DND-41 (cell line): ENCODE data around the gene TBCD.

ENCODE experiments used
- ATAC-seq: fragments of 200-7000 bp; cut with Tn5 transposase; 3 replicates; pipeline ENCODE4 v1.9.1; 2021; ENCODE audit warnings: low read depth; ENCODE audit not compliant: insufficient read depth
- DNase-seq: peaks from one replicate; pipeline ENCODE4 v3.0.0-alpha.2; 2020
- H2AFZ ChIP-seq: 2 replicates; pipeline ENCODE4 v1.6.0; 2012; ENCODE audit warnings: low read depth, low read length
- H3K27ac ChIP-seq: 2 replicates; pipeline ENCODE4 v1.5.1; 2012; ENCODE audit warnings: low read length, inconsistent platforms
- H3K27me3 ChIP-seq: fragments of 200-600 bp; sonication (generic); 2 replicates; pipeline ENCODE4 v1.6.0; 2012; ENCODE audit warnings: low read length, mild to moderate bottlenecking, inconsistent platforms; ENCODE audit not compliant: insufficient read depth, poor library complexity
- H3K36me3 ChIP-seq: 2 replicates; pipeline ENCODE4 v1.5.1; 2012; ENCODE audit warnings: low read length, inconsistent platforms; ENCODE audit not compliant: insufficient read depth
- H3K4me1 ChIP-seq: 2 replicates; pipeline ENCODE4 v1.5.1; 2012; ENCODE audit warnings: mild to moderate bottlenecking, low read length; ENCODE audit not compliant: insufficient read depth
- H3K4me2 ChIP-seq: 2 replicates; pipeline ENCODE4 v1.6.0; 2012; ENCODE audit warnings: mild to moderate bottlenecking, moderate library complexity, low read length, inconsistent platforms; ENCODE audit not compliant: insufficient read depth
- H3K4me3 ChIP-seq, 2 experiments: fragments of 200-600 bp in 1 of 2; shearing (Covaris generic) in 1 of 2; 2 replicates each; pipeline ENCODE4 v1.5.1; 2012 to 2016; ENCODE audit warnings: inconsistent platforms in 2 of 2, low read length in 2 of 2, mild to moderate bottlenecking in 2 of 2, low read depth in 1 of 2, moderate library complexity in 1 of 2
- H3K79me2 ChIP-seq: 2 replicates; pipeline ENCODE4 v1.6.0; 2012; ENCODE audit warnings: low read length, inconsistent platforms; ENCODE audit not compliant: insufficient read depth
- H3K9ac ChIP-seq: 2 replicates; pipeline ENCODE4 v1.6.0; 2012; ENCODE audit warnings: low read depth, mild to moderate bottlenecking, inconsistent platforms, low read length, moderate library complexity
- H3K9me3 ChIP-seq: 2 replicates; pipeline ENCODE4 v1.5.1; 2012; ENCODE audit warnings: low read length, moderate library complexity, mild to moderate bottlenecking, inconsistent platforms; ENCODE audit not compliant: insufficient read depth, severe bottlenecking
- H4K20me1 ChIP-seq: 2 replicates; pipeline ENCODE4 v1.6.0; 2012; ENCODE audit warnings: low read length; ENCODE audit not compliant: insufficient read depth
- EZH2 ChIP-seq: IDR thresholded peaks from 3 replicates; pipeline ENCODE4 v1.6.1; 2012; ENCODE audit warnings: borderline replicate concordance, low read depth, mild to moderate bottlenecking, moderate library complexity, low read length, inconsistent platforms; ENCODE audit not compliant: severe bottlenecking
- TF ChIP-seq, protein P1 (sequence below): IDR thresholded peaks from 2 replicates; pipeline ENCODE4 v1.5.1; 2012; ENCODE audit warnings: borderline replicate concordance, low read length, moderate library complexity, mild to moderate bottlenecking; ENCODE audit not compliant: poor library complexity, severe bottlenecking; ENCODE audit errors: extremely low read depth

TBCD gene

DNA sequence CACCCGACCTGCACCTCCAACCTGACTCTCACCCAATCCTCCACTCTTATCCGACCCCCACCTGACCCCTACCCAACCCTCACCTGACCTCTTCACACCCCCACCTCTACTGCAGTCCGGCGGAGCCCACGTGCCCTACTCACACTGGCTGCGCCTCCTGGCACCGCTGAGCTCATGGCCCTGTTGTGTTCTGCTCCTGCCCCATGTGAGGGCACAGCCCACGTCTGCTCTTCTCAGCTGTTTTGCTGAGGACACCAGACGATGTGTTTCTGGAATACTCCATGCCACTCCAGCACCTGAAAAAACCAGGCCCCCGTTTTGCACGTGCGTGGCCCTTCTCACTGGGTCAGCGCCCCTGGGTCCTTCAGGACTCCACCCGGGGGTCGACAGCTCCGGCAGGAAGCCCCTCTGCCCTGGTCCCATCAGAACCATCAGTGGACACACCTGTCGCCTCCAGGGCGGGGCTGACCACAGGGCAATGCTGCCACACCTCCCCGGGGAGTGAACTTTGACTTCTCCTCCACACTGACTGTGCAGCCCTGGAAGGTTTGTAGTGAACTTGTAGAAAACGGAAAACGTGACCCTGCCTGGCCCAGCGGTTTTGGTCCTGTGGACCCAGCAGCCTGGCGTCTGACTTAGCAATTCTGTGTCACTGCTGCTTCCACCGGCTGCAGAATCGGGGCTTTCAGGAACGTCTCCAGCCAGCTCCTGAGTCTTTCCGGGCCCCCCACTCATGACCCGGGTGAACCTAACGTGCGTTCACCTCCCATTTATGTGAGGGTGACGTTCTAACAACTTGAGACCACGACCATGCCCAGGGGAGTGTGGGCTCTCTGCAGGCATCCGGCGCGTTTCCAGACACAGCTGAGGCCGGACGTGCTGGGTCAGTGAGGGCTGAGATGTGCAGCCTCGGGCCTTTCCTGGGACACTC is 47.7 kb upstream of the TBCD start:
- DNase-seq (no peak), ATAC-seq (no peak)
- no peak overlapping the region for H2AFZ ChIP-seq
- H3K4me3 ChIP-seq = no peak overlapping the region
- H3K79me2 ChIP-seq = no peaks in the 10 kb centered on the region
- H3K9me3 ChIP-seq = no peaks in the 10 kb centered on the region
- H3K27me3 ChIP-seq = peaks cover 3% of the 10 kb centered on the region
- no peak overlapping the region for H3K9ac ChIP-seq
- no peak overlapping the region for H3K27ac ChIP-seq
- peaks cover 3% of the 10 kb centered on the region for H3K4me1 ChIP-seq
- H4K20me1 ChIP-seq = no peaks in the 10 kb centered on the region; the same call in 1 of the 2 replicates
- TF ChIP-seq, protein P1, sequence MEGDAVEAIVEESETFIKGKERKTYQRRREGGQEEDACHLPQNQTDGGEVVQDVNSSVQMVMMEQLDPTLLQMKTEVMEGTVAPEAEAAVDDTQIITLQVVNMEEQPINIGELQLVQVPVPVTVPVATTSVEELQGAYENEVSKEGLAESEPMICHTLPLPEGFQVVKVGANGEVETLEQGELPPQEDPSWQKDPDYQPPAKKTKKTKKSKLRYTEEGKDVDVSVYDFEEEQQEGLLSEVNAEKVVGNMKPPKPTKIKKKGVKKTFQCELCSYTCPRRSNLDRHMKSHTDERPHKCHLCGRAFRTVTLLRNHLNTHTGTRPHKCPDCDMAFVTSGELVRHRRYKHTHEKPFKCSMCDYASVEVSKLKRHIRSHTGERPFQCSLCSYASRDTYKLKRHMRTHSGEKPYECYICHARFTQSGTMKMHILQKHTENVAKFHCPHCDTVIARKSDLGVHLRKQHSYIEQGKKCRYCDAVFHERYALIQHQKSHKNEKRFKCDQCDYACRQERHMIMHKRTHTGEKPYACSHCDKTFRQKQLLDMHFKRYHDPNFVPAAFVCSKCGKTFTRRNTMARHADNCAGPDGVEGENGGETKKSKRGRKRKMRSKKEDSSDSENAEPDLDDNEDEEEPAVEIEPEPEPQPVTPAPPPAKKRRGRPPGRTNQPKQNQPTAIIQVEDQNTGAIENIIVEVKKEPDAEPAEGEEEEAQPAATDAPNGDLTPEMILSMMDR = no peak
- no peak for TF ChIP-seq EZH2
- H3K4me2 ChIP-seq = no peak overlapping the region
- H3K36me3 ChIP-seq = no peaks in the 10 kb centered on the region

DNA sequence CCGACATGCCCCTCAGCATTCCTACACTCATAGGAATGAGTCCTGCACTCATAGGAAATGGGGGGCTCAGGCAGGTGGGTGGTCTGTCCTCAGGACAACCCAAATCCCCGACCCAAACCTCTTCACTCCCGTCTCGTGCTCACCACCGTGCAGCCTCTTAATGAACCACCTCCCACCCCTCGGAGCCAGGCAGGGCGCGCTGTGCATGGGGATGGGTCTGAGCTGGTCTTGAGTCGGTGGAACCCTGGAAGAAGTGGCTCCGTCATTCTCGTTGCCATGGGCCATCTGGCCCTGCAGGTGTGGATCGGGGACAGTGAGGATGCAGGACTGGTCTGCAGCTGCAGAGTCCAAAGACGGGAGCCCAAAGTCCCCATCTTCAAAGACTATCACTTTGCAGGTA is 47.0 kb upstream of the TBCD start:
- H3K4me3 ChIP-seq = no peak overlapping the region
- no peaks in the 10 kb centered on the region for H3K9me3 ChIP-seq
- peaks cover 3% of the 10 kb centered on the region for H3K27me3 ChIP-seq
- H3K36me3 ChIP-seq = no peaks in the 10 kb centered on the region
- ATAC-seq (no peak), DNase-seq (no peak)
- no peak overlapping the region for H3K4me2 ChIP-seq
- no peak overlapping the region for H3K27ac ChIP-seq
- H3K4me1 ChIP-seq = no peaks in the 10 kb centered on the region
- TF ChIP-seq, protein P1 = no peak
- TF ChIP-seq EZH2 = no peak
- H3K9ac ChIP-seq = no peak overlapping the region
- no peaks in the 10 kb centered on the region for H3K79me2 ChIP-seq
- no peak overlapping the region for H2AFZ ChIP-seq
- no peaks in the 10 kb centered on the region for H4K20me1 ChIP-seq

DNA sequence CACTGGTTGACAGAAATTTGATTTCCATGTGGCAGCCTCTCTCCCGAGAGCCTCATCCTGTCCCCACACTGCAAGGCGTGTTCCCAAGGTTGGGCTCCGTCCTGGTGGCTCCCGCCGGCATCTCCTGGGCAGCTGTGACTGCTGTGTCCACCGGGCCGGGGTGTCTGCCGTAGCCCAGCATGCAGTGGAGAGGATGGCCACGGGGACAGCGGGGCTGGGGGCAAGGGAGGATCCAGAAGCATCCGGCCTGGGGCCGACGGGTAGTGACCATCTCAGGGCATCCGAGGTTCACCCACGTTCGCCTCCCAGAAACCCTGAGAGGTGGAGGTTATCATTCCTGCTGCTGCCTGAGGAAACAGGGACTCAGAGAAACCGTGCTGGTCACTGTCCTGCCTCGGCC is 46.1 kb upstream of the TBCD start:
- H4K20me1 ChIP-seq = no peaks in the 10 kb centered on the region
- no peak overlapping the region for H3K4me3 ChIP-seq
- DNase-seq (no peak), ATAC-seq (no peak)
- no peak overlapping the region for H3K4me2 ChIP-seq
- no peaks in the 10 kb centered on the region for H3K4me1 ChIP-seq
- no peak overlapping the region for H3K9ac ChIP-seq
- no peak overlapping the region for H2AFZ ChIP-seq
- TF ChIP-seq, protein P1 = no peak
- no peak for TF ChIP-seq EZH2
- H3K27me3 ChIP-seq = peaks cover 3% of the 10 kb centered on the region
- no peaks in the 10 kb centered on the region for H3K79me2 ChIP-seq
- H3K36me3 ChIP-seq = no peaks in the 10 kb centered on the region
- no peak overlapping the region for H3K27ac ChIP-seq
- no peaks in the 10 kb centered on the region for H3K9me3 ChIP-seq
